Vagina (tissue), 2 donors: Measurements from ENCODE around the gene SH2D6. TPM values are rescaled to one million over a fixed set of nuclear protein-coding genes. Genes with fewer than 3 reads are reported as not detected.
A peak's percentile ranks its signal among the peaks of the same experiment; 100 is the strongest.
"Not testable (repeated sequence)": the region's sequence is repeated elsewhere in the genome, so short reads cannot be mapped to it uniquely, and the experiment has no call there.

Source experiments
- DNase-seq, 2 donors: peaks; one replicate each; pipeline ENCODE4 v3.0.0-alpha.2; 2017; ENCODE audit errors: extremely low spot score in 2 of 2
- H3K27ac ChIP-seq: fragments of 200-600 bp; sonication (generic); one replicate; pipeline ENCODE4 v1.5.1; 2019
- H3K27me3 ChIP-seq: fragments of 200-600 bp; sonication (generic); one replicate; pipeline ENCODE4 v1.5.1; 2019
- H3K36me3 ChIP-seq, 2 donors: fragments of 200-600 bp; sonication (generic); one replicate each; pipeline ENCODE4 v1.5.1; 2017 to 2019
- H3K4me1 ChIP-seq: fragments of 200-600 bp; sonication (generic); one replicate; pipeline ENCODE4 v1.5.1; 2019
- H3K4me3 ChIP-seq, 2 donors: fragments of 200-600 bp; sonication (generic); 1 replicate in 1 of 2; 2 replicates in 1 of 2; pipeline ENCODE4 v1.5.1; 2016 to 2019
- H3K9me3 ChIP-seq: fragments of 200-600 bp; sonication (generic); one replicate; pipeline ENCODE4 v1.5.1; 2019
- POLR2A ChIP-seq, 2 donors: fragments of 450-650 bp; IDR thresholded peaks; one replicate each; pipeline ENCODE4 v1.6.1; 2017; ENCODE audit warnings: antibody characterized with exemption in 2 of 2, mild to moderate bottlenecking in 2 of 2, moderate library complexity in 2 of 2
- POLR2AphosphoS5 ChIP-seq, 2 donors: sonication (generic); formaldehyde crosslinking; IDR thresholded peaks; one replicate each; pipeline ENCODE4 v1.9.0; 2017; ENCODE audit warnings: antibody characterized with exemption in 2 of 2, mild to moderate bottlenecking in 2 of 2, low read depth in 1 of 2; ENCODE audit not compliant: insufficient read depth in 1 of 2
- intact Hi-C: fragments of 100-400 bp; cut with DNase I; formaldehyde crosslinking; loops from one replicate; pipeline ENCODE4 v1.15.1; 2023
- total RNA-seq: library from RNA; depleted of rRNA; stranded (reverse); fragments of >200 nt; gene quantifications from one replicate; pipeline ENCODE4 v1.2.3, GENCODE V29; 2016
- TF ChIP-seq, protein P1 (sequence below), 3 experiments: fragments of 450-650 bp in 2 of 3; fragments of 200-600 bp in 1 of 3; sonication (generic) in 1 of 3; IDR thresholded peaks; one replicate each; pipeline ENCODE4 v1.5.1; 2017 to 2019; ENCODE audit warnings: antibody characterized with exemption in 3 of 3, mild to moderate bottlenecking in 2 of 3, moderate library complexity in 2 of 3

The SH2D6 gene
- total RNA-seq, 1 donor from 2014 or later: not detected

DNA sequence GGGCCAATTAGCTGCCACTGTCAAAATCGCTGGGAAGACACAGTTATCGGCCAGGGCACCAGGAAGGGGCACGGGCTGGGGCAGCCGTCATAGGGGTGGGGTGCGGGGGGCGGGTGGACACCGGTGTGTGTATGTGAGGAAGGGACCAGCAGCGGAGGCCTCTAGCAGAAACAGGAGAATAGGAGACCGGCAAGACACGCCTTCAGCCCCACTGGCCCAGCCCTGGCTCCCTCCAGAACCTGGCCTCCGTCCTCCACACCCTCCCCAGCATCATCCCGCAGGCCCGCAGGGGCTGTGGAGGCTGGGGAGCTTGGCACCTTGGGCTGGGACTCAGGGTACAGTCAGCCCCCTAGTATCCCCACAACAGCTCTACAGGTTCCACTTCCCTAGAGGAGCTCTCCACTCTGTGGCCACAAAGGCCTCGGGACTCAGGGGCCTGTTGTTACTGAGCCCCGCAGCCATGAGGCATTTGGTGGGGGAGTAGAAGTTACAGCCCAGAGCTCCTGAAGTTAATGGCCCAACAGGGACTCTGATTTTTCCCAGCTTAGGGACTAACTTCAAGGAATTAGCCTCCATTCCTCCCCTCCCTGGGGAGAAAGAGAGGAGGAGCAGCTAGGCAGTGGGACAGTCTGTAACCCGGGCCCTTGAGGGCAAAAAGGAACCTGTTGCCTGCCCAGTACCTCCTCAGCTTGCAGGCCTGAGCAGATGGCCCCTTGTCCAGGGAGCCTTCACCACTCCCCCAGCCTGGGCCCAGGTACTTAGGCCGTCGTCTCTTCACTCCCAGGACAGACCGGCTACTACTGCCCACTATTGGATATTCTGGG lies 19.9 kb downstream of the SH2D6 start:
- Histone ChIP-seq H3K4me1 (peaks cover 49% of the 10 kb centered on the region), H3K27ac (peak overlapping the region; percentile 90), H3K27me3 (no peaks in the 10 kb centered on the region), H3K9me3 (no peaks in the 10 kb centered on the region), H3K36me3 (no peaks in the 10 kb centered on the region), H3K4me3 (peak overlapping the region; percentile 43 to 54)
- intact Hi-C loops: no loop called here
- DNase-seq: no peak
- TF ChIP-seq POLR2A (IDR thresholded peaks at IDR 0.05) (no peak), POLR2AphosphoS5 (IDR thresholded peaks at IDR 0.05; ENCODE audit: insufficient read depth in 1 of 2, low read depth in 1 of 2) (no peak)
- TF ChIP-seq, protein P1, sequence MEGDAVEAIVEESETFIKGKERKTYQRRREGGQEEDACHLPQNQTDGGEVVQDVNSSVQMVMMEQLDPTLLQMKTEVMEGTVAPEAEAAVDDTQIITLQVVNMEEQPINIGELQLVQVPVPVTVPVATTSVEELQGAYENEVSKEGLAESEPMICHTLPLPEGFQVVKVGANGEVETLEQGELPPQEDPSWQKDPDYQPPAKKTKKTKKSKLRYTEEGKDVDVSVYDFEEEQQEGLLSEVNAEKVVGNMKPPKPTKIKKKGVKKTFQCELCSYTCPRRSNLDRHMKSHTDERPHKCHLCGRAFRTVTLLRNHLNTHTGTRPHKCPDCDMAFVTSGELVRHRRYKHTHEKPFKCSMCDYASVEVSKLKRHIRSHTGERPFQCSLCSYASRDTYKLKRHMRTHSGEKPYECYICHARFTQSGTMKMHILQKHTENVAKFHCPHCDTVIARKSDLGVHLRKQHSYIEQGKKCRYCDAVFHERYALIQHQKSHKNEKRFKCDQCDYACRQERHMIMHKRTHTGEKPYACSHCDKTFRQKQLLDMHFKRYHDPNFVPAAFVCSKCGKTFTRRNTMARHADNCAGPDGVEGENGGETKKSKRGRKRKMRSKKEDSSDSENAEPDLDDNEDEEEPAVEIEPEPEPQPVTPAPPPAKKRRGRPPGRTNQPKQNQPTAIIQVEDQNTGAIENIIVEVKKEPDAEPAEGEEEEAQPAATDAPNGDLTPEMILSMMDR (IDR thresholded peaks at IDR 0.05): no peak

DNA sequence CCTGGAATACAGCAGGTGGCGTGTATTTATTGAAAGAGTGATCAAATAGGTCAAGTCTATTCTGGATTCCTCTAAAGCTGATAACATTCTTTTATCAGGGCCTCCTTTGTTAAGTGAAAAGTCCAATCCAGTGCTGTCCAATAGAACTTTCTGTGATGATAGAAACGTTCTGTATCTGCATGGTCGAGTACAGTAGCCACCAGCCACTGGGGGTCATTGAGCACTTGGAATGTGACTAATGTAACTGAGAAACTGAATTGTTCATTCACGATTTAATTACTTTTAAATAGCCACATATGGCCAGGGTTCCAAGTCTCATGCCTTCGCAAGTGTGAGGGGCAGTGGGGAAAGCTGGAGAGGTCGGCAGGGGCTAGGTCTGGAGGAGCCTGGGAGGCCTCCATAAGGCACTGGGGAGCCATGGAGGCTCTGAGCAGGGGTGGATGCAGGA lies 20.5 kb downstream of the SH2D6 start:
- no peak for DNase-seq
- intact Hi-C loops: no loop called here
- peaks cover 43% of the 10 kb centered on the region for H3K4me1 ChIP-seq
- H3K27ac ChIP-seq: peak overlapping the region; percentile 90
- H3K9me3 ChIP-seq: no peaks in the 10 kb centered on the region
- H3K4me3 ChIP-seq: no peak overlapping the region
- H3K36me3 ChIP-seq: no peaks in the 10 kb centered on the region
- TF ChIP-seq POLR2A (IDR thresholded peaks at IDR 0.05): no peak
- no peak for TF ChIP-seq POLR2AphosphoS5 (IDR thresholded peaks at IDR 0.05; ENCODE audit: insufficient read depth in 1 of 2, low read depth in 1 of 2)
- TF ChIP-seq, protein P1 (IDR thresholded peaks at IDR 0.05): no peak
- no peaks in the 10 kb centered on the region for H3K27me3 ChIP-seq

DNA sequence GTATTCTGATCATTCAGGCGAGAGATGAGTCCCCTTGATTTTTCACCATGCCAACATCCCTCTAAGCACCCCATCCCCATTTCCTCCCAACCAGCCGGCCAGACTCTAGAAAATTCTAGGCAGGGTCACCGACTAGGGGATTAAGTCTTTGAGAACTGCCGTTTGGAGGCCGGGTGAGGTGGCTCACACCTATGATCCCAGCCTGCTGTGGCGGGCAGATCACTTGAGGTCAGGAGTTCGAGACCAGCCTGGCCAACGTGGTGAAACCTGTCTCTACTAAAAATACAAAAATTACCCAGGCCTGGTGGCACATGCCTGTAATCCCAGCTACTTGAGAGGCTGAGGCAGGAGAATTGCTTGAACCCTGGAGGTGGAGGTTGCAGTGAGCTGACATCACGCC lies 21.1 kb downstream of the SH2D6 start:
- H3K4me3 ChIP-seq, H3K36me3 ChIP-seq, H3K27me3 ChIP-seq, DNase-seq, intact Hi-C loops, H3K9me3 ChIP-seq: not testable (repeated sequence)
- Histone ChIP-seq H3K27ac (peak overlapping the region; percentile 90), H3K4me1 (peaks cover 38% of the 10 kb centered on the region)

DNA sequence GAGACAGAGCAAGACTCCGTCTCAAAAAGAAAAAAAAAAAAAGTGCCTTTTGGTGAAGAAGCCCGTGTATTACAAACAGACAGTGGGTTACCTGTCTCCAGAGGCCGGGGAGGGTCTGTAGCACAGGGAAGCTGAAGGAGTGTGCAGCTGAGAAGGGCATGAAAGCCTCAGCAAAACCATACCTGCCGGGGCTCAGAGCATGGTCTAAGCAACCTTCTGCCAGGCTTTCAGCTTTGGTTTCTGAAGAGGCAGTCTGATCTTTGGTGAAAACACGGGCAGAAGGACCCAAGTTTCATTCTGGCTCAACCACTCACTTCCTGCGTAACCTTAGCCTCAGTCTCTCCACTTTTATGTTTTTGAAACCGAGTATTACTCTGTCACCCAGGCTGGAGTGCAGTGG lies 21.5 kb downstream of the SH2D6 start:
- H3K27ac ChIP-seq: no peak overlapping the region
- TF ChIP-seq, protein P1 (IDR thresholded peaks at IDR 0.05): no peak

DNA sequence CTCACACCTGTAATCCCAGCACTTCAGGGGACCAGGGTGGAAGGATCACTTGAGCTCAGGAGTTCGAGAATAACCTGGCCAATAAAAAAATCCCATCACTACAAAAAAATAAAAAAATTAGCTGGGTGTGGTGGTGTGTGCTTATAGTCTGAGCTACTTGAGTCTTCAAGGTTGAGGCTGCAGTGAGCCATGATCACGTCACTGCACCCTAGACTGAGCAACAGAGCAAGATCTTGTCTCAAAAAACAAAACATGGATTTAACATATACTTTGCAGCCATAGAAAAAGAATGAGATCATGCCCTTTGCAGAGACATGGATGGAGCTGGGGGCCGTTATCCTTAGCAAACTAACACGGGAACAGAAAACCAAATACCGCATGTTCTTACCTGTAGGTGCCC lies 22.2 kb downstream of the SH2D6 start:
- peaks cover 43% of the 10 kb centered on the region for H3K4me1 ChIP-seq
- no peak for TF ChIP-seq POLR2A (IDR thresholded peaks at IDR 0.05)
- no peak for TF ChIP-seq POLR2AphosphoS5 (IDR thresholded peaks at IDR 0.05; ENCODE audit: insufficient read depth in 1 of 2, low read depth in 1 of 2)
- TF ChIP-seq, protein P1 (IDR thresholded peaks at IDR 0.05): no peak
- no peaks in the 10 kb centered on the region for H3K9me3 ChIP-seq

More for the DNA sequence above, 21.5 kb downstream of the SH2D6 start:
- Histone ChIP-seq H3K4me1 (peaks cover 37% of the 10 kb centered on the region), H3K4me3 (no peak overlapping the region), H3K36me3 (no peaks in the 10 kb centered on the region), H3K27me3 (no peaks in the 10 kb centered on the region), H3K9me3 (no peaks in the 10 kb centered on the region)
- no peak for DNase-seq
- intact Hi-C loops: no loop called here

More for the DNA sequence above, 22.2 kb downstream of the SH2D6 start:
- Histone ChIP-seq H3K36me3 (no peaks in the 10 kb centered on the region), H3K4me3 (no peak overlapping the region), H3K27me3 (no peaks in the 10 kb centered on the region), H3K27ac (no peak overlapping the region)
- intact Hi-C loops: no loop called here
- DNase-seq: no peak
